ENCODE results near the gene POLA1.
A peak's percentile ranks its signal among the peaks of the same experiment; 100 is the strongest.

POLA1 gene

GRCh38 chrX:24777660-24778059, 83.9 kb downstream of the POLA1 start:
- Histone ChIP-seq H3K27ac (ENCODE audit: extremely low read depth, low read depth, low read length) (no peak overlapping the region), H3K9me3 (ENCODE audit: control insufficient read depth, insufficient read depth, low read depth, low read length) (no peaks in the 10 kb centered on the region), H3K4me1 (ENCODE audit: control insufficient read depth, insufficient read depth, low read length) (no peaks in the 10 kb centered on the region), H3K36me3 (ENCODE audit: control insufficient read depth in 2 of 2, insufficient read depth in 1 of 2, low read length in 2 of 2) (peaks cover 0 to 40% of the 10 kb centered on the region in 2 experiments), H3K4me3 (ENCODE audit: low read depth, low read length) (no peak overlapping the region)
- CTCF ChIA-PET = interaction anchor here (0.6 to 1.0 kb wide), 3 partner anchors 9 to 17 kb away, joined by 3 to 6 read pairs (median 3); no protein-coding TSS in a partner anchor
- no peak for TF ChIP-seq MZF1 (tag by site-specific recombination; IDR thresholded peaks at IDR 0.05; ENCODE audit: borderline replicate concordance)
- TF ChIP-seq ZFP37 (tag by site-specific recombination; IDR thresholded peaks at IDR 0.05) = no peak
- TF ChIP-seq AEBP2 (tag by site-specific recombination; IDR thresholded peaks at IDR 0.05; ENCODE audit: borderline replicate concordance) = no peak
- POLR2A ChIA-PET = no interaction called here

- Histone ChIP-seq H3K4me1 (ENCODE audit: control insufficient read depth, insufficient read depth, low read length) (no peaks in the 10 kb centered on the region), H3K27ac (ENCODE audit: extremely low read depth, low read depth, low read length) (no peak overlapping the region), H3K9me3 (ENCODE audit: control insufficient read depth, insufficient read depth, low read depth, low read length) (no peaks in the 10 kb centered on the region), H3K4me3 (ENCODE audit: low read depth, low read length) (no peak overlapping the region), H3K36me3 (ENCODE audit: control insufficient read depth in 2 of 2, insufficient read depth in 1 of 2, low read length in 2 of 2) (peaks cover 4 to 44% of the 10 kb centered on the region in 2 experiments)
- ChIA-PET POLR2A (no interaction called here), CTCF (interaction anchor here (0.6 to 1.0 kb wide), 3 partner anchors 9 to 362 kb away, joined by 3 to 5 read pairs (median 4); no protein-coding TSS in a partner anchor)
- TF ChIP-seq SP2 (tag by site-specific recombination; IDR thresholded peaks at IDR 0.05) = no peak
- TF ChIP-seq ZNF202 (tag by site-specific recombination; IDR thresholded peaks at IDR 0.05; ENCODE audit: borderline replicate concordance) = no peak
- no peak for TF ChIP-seq MZF1 (tag by site-specific recombination; IDR thresholded peaks at IDR 0.05; ENCODE audit: borderline replicate concordance)
- no peak for TF ChIP-seq ZSCAN30 (tag by site-specific recombination; IDR thresholded peaks at IDR 0.05)
- no peak for TF ChIP-seq ZNF354C (tag by site-specific recombination; IDR thresholded peaks at IDR 0.05; ENCODE audit: borderline replicate concordance, low read depth)
- no peak for TF ChIP-seq ZNF335 (tag by site-specific recombination; conservative IDR thresholded peaks at IDR 0.05)
- TF ChIP-seq ATF2 (tag by site-specific recombination; IDR thresholded peaks at IDR 0.05; ENCODE audit: low read depth) = no peak
- TF ChIP-seq KLF16 (tag by site-specific recombination; IDR thresholded peaks at IDR 0.05) = no peak
- no peak for TF ChIP-seq KLF9 (tag by site-specific recombination; IDR thresholded peaks at IDR 0.05; ENCODE audit: low read depth)
- no peak for TF ChIP-seq ZNF677 (tag by site-specific recombination; IDR thresholded peaks at IDR 0.05)
- no peak for TF ChIP-seq ZNF621 (tag by site-specific recombination; IDR thresholded peaks at IDR 0.05)
- no peak for TF ChIP-seq ZNF302 (tag by site-specific recombination; IDR thresholded peaks at IDR 0.05; ENCODE audit: low read depth)
- no peak for TF ChIP-seq ZNF248 (tag by site-specific recombination; IDR thresholded peaks at IDR 0.05)
- TF ChIP-seq ZBTB26 (tag by site-specific recombination; optimal IDR thresholded peaks at IDR 0.05) = no peak
- TF ChIP-seq GLI2 (tag by site-specific recombination; IDR thresholded peaks at IDR 0.05; ENCODE audit: borderline replicate concordance, low read depth) = no peak
- no peak for TF ChIP-seq ZNF549 (tag by site-specific recombination; IDR thresholded peaks at IDR 0.05)
These were observed 88.3 kb downstream of the POLA1 start for GRCh38 chrX:24782011-24782410.

GRCh38 chrX:24789047-24789446, 95.3 kb downstream of the POLA1 start:
- TF ChIP-seq ATF2 (tag by site-specific recombination; IDR thresholded peaks at IDR 0.05; ENCODE audit: low read depth) (peak; percentile 64), ZNF549 (tag by site-specific recombination; IDR thresholded peaks at IDR 0.05) (no peak)
- H3K27ac ChIP-seq (ENCODE audit: extremely low read depth, low read depth, low read length) = no peak overlapping the region
- H3K36me3 ChIP-seq (ENCODE audit: control insufficient read depth in 2 of 2, insufficient read depth in 1 of 2, low read length in 2 of 2) = peaks cover 9 to 25% of the 10 kb centered on the region in 2 experiments
- CTCF ChIA-PET = interaction anchor here (0.6 to 0.7 kb wide), 2 partner anchors 568 to 806 kb away, joined by 3 read pairs; no protein-coding TSS in a partner anchor
- POLR2A ChIA-PET = no interaction called here
- H3K9me3 ChIP-seq (ENCODE audit: control insufficient read depth, insufficient read depth, low read depth, low read length) = no peaks in the 10 kb centered on the region
- H3K4me1 ChIP-seq (ENCODE audit: control insufficient read depth, insufficient read depth, low read length) = no peaks in the 10 kb centered on the region
- H3K4me3 ChIP-seq (ENCODE audit: low read depth, low read length) = no peak overlapping the region
